ENCODE measurements around the gene HRG.

DNA sequence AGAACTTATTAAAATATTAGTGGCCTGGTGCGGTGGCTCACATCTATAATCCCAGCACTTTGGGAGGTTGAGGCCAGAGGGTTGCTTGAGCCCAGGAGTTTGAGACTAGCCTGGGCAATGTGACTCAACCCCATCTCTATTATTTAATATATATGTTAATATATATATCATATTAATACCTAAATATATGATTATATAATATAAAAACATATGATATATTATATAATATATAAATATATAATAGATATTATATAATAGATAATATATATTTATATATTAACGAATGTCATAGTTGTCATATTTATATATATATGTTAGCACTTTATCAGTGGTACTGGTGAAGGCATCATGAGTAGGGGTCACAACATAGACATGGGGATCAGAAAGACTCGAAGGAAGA, 5.2 kb downstream of the HRG start:
- TF ChIP-seq, protein P1, sequence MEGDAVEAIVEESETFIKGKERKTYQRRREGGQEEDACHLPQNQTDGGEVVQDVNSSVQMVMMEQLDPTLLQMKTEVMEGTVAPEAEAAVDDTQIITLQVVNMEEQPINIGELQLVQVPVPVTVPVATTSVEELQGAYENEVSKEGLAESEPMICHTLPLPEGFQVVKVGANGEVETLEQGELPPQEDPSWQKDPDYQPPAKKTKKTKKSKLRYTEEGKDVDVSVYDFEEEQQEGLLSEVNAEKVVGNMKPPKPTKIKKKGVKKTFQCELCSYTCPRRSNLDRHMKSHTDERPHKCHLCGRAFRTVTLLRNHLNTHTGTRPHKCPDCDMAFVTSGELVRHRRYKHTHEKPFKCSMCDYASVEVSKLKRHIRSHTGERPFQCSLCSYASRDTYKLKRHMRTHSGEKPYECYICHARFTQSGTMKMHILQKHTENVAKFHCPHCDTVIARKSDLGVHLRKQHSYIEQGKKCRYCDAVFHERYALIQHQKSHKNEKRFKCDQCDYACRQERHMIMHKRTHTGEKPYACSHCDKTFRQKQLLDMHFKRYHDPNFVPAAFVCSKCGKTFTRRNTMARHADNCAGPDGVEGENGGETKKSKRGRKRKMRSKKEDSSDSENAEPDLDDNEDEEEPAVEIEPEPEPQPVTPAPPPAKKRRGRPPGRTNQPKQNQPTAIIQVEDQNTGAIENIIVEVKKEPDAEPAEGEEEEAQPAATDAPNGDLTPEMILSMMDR (conservative IDR thresholded peaks at IDR 0.05; ENCODE audit: low read length) = no peak
- no peak for TF ChIP-seq EZH2phosphoT487 (IDR thresholded peaks at IDR 0.05; ENCODE audit: borderline replicate concordance)
